ENCODE data around the gene MX1.

DNA sequence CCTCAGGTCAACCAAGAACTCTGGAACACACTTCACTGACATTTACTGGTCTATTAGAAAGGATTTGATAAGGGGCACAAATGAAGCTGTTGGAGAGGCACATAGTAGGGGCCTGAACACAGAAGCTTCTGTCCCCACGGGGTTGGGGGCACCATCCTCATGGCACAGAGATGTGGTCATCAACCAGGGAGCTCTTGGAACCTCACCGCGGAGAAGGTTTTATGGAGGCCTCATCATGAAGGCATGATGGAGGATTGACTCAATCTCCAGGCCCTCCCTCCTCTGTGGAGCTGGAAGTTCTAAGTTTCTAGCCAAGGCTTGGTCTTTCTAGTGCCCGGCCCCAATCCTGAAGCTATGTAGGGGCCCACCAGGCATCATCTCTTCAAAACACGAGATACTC, 23.6 kb downstream of the MX1 start:
- no peak for TF ChIP-seq POLR2A (IDR thresholded peaks at IDR 0.05; ENCODE audit: low read length)
- no peak for TF ChIP-seq GATA1 (IDR thresholded peaks at IDR 0.05; ENCODE audit: low read depth, low read length)

Measured in erythroblast (primary cell).